Subcutaneous adipose tissue (tissue), 4 donors: ENCODE data around the gene BICDL2. TPM values are rescaled to one million over a fixed set of nuclear protein-coding genes. Genes with fewer than 3 reads are reported as not detected.

Source experiments
- CTCF ChIP-seq: fragments of 450-650 bp; IDR thresholded peaks from one replicate; pipeline ENCODE4 v1.5.1; 2016; ENCODE audit warnings: low read depth, mild to moderate bottlenecking, control low read depth, antibody characterized with exemption, moderate library complexity
- small RNA-seq: library from RNA; depleted of rRNA; stranded (forward); fragments of <200 nt; gene quantifications from one replicate; pipeline ENCODE3, GENCODE V24; 2016
- total RNA-seq, 4 donors: library from RNA; depleted of rRNA; stranded (reverse); fragments of >200 nt; gene quantifications; one replicate each; pipeline ENCODE4 v1.1.0, GENCODE V29; 2016

The BICDL2 gene
- total RNA-seq, 4 donors from 2014 or later: not detected

GRCh38 chr16:2982402-2982801 is 54.3 kb downstream of the BICDL2 start:
- TF ChIP-seq CTCF: no peak

- no peak for TF ChIP-seq CTCF
Observed at GRCh38 chr16:2981899-2982250, 54.9 kb downstream of the BICDL2 start.

GRCh38 chr16:2981177-2981898 is 55.4 kb downstream of the BICDL2 start:
- TF ChIP-seq CTCF: no peak

- TF ChIP-seq CTCF: no peak
Observed at GRCh38 chr16:2980227-2981176, 56.2 kb downstream of the BICDL2 start, which contains the start of gene PKMYT1. Gene PKMYT1, minus strand, starts transcription at chr16:2980446. Its CDS starts 789 bp downstream, at chr16:2979657.

GRCh38 chr16:2979669-2980226 is 57.0 kb downstream of the BICDL2 start:
- TF ChIP-seq CTCF: no peak

Small RNA genes lying within 50 kb of the gene (small RNA-seq; reads per million reads assigned to genes)
- gene LINC00514 (not detected), gene RNU1-22P (not detected)

Other genes starting within 250 kb of the BICDL2 start
- not detected for gene PRSS33, start 249.4 kb downstream of the BICDL2 start, total RNA-seq
- gene PRSS41, start 238.5 kb downstream of the BICDL2 start, total RNA-seq: not detected
- under 1 TPM in 1 of 4 donors, not detected in 3; 0.68 TPM for gene PRSS21, start 219.7 kb downstream of the BICDL2 start, total RNA-seq
- 1 to 10 TPM in 1 of 4 donors, not detected in 3; 3.1 TPM for gene ZG16B, start 206.6 kb downstream of the BICDL2 start, total RNA-seq
- gene PRSS22, start 178.8 kb downstream of the BICDL2 start, total RNA-seq: 1 to 10 TPM in 1 of 4 donors, not detected in 3; 1.5 TPM
- gene FLYWCH2, start 153.7 kb downstream of the BICDL2 start, total RNA-seq: 10 to 100 TPM; 20.5 to 61.4 (median 29.1) TPM
- 10 to 100 TPM; 11.6 to 62.9 (median 18.7) TPM for gene FLYWCH1, start 125.0 kb downstream of the BICDL2 start, total RNA-seq
- not detected for gene KREMEN2, start 72.7 kb downstream of the BICDL2 start, total RNA-seq
- gene PAQR4, start 67.6 kb downstream of the BICDL2 start, total RNA-seq: 1 to 10 TPM; 1.5 to 5.7 (median 3.8) TPM
- gene PKMYT1, start 56.5 kb downstream of the BICDL2 start, total RNA-seq: 1 to 10 TPM in 3 of 4 donors, not detected in 1; 1.5 to 2.0 (median 1.8) TPM
- gene CLDN9, start 24.0 kb downstream of the BICDL2 start, total RNA-seq: 1 to 10 TPM in 1 of 4 donors, not detected in 3; 1.3 TPM
- not detected for gene CLDN6, start 18.8 kb downstream of the BICDL2 start, total RNA-seq
- 10 to 100 TPM in 2 of 4 donors, 1 to 10 TPM in 2; 8.1 to 20.7 (median 13.5) TPM for gene TNFRSF12A, start 16.6 kb downstream of the BICDL2 start, total RNA-seq
- 10 to 100 TPM; 17.8 to 30.9 (median 27.9) TPM for gene HCFC1R1, start 13.0 kb downstream of the BICDL2 start, total RNA-seq
- gene THOC6, start 12.9 kb downstream of the BICDL2 start, total RNA-seq: 10 to 100 TPM; 10.8 to 17.2 (median 13.8) TPM
- gene MMP25, start 9.6 kb upstream of the BICDL2 start, total RNA-seq: under 1 TPM in 1 of 4 donors, not detected in 3; 0.57 TPM
- gene IL32, start 28.7 kb upstream of the BICDL2 start, total RNA-seq: 10 to 100 TPM in 3 of 4 donors, 1 to 10 TPM in 1; 8.4 to 21.1 (median 13.1) TPM
- gene ZSCAN10, start 62.4 kb upstream of the BICDL2 start, total RNA-seq: not detected
- gene ZNF205, start 75.6 kb upstream of the BICDL2 start, total RNA-seq: 10 to 100 TPM in 1 of 4 donors, 1 to 10 TPM in 3; 3.4 to 15.3 (median 7.6) TPM
- 10 to 100 TPM in 1 of 4 donors, 1 to 10 TPM in 3; 1.1 to 13.4 (median 5.0) TPM for gene ZNF213, start 98.1 kb upstream of the BICDL2 start, total RNA-seq
- gene OR1F1, start 151.3 kb upstream of the BICDL2 start, total RNA-seq: not detected
- 1 to 10 TPM; 4.4 to 7.8 (median 5.9) TPM for gene ZNF200, start 198.2 kb upstream of the BICDL2 start, total RNA-seq
- 1 to 10 TPM; 3.0 to 7.7 (median 5.2) TPM for gene MEFV, start 219.7 kb upstream of the BICDL2 start, total RNA-seq
- gene ZNF263, start 246.5 kb upstream of the BICDL2 start, total RNA-seq: 10 to 100 TPM; 16.8 to 39.2 (median 28.7) TPM